WTC11 (cell line): ENCODE results near the gene RUSC2. TPM values are rescaled to one million over a fixed set of nuclear protein-coding genes. Genes with fewer than 3 reads are reported as not detected.

Experiments
- ATAC-seq: fragments of 200-7000 bp; cut with Tn5 transposase; 2 replicates; pipeline ENCODE4 v1.10.0; 2021; ENCODE audit warnings: mild to moderate bottlenecking, moderate library complexity
- CTCF ChIA-PET: fragments of 300-600 bp; sonication (Branson Sonifier 250); formaldehyde crosslinking; loops from one replicate; lab custom pipeline; 2021; ENCODE audit warnings: antibody characterized with exemption; lab: Charles Lee
- POLR2A ChIA-PET: fragments of 350-600 bp; sonication (Branson Sonifier 250); formaldehyde crosslinking; loops from one replicate; lab custom pipeline; 2021; ENCODE audit warnings: antibody characterized with exemption; lab: Charles Lee
- DNase-seq: peaks from one replicate; pipeline ENCODE4 v3.0.0; 2021; ENCODE audit warnings: low spot score
- H3K27ac Mint-ChIP-seq: 2 replicates; pipeline ENCODE4 v1.8.0; 2021; ENCODE audit warnings: mixed read lengths
- H3K27me3 Mint-ChIP-seq: 2 replicates; pipeline ENCODE4 v1.8.0; 2021; ENCODE audit warnings: low read depth, mild to moderate bottlenecking, moderate library complexity, mixed read lengths
- H3K36me3 Mint-ChIP-seq: 2 replicates; pipeline ENCODE4 v1.8.0; 2021; ENCODE audit warnings: mixed read lengths
- H3K4me1 Mint-ChIP-seq: 2 replicates; pipeline ENCODE4 v1.8.0; 2022; ENCODE audit warnings: mixed read lengths
- H3K4me3 Mint-ChIP-seq: 2 replicates; pipeline ENCODE4 v1.8.0; 2021; ENCODE audit warnings: mild to moderate bottlenecking, moderate library complexity, mixed read lengths
- H3K9me3 Mint-ChIP-seq: 2 replicates; pipeline ENCODE4 v1.8.0; 2021; ENCODE audit warnings: mixed read lengths
- AR ChIP-seq: fragments of 250-450 bp; sonication (Bioruptor Pico); IDR thresholded peaks from 2 replicates; pipeline ENCODE4 v1.9.0; 2021; ENCODE audit warnings: mild to moderate bottlenecking
- ELF4 ChIP-seq: sonication (generic); formaldehyde crosslinking; IDR thresholded peaks from 2 replicates; pipeline ENCODE4 v1.8.1; 2022; ENCODE audit warnings: low read depth, mild to moderate bottlenecking, moderate library complexity, missing genetic modification reagents
- FOXJ3 ChIP-seq: sonication (generic); formaldehyde crosslinking; IDR thresholded peaks from 2 replicates; pipeline ENCODE4 v1.9.0; 2021; ENCODE audit warnings: missing genetic modification reagents, mild to moderate bottlenecking, borderline replicate concordance
- GRHL2 ChIP-seq: fragments of 250-450 bp; sonication (Bioruptor Pico); IDR thresholded peaks from 2 replicates; pipeline ENCODE4 v1.8.0; 2022; ENCODE audit warnings: mild to moderate bottlenecking, moderate library complexity; ENCODE audit not compliant: insufficient replicate concordance, severe bottlenecking
- HMGA2 ChIP-seq: fragments of 250-450 bp; sonication (Bioruptor Pico); IDR thresholded peaks from 2 replicates; pipeline ENCODE4 v1.4.0; 2021; ENCODE audit warnings: mild to moderate bottlenecking, moderate library complexity
- MAX ChIP-seq: sonication (generic); formaldehyde crosslinking; IDR thresholded peaks from 2 replicates; pipeline ENCODE4 v1.8.0; 2022; ENCODE audit warnings: mild to moderate bottlenecking, missing genetic modification reagents
- NFE2L1 ChIP-seq: sonication (generic); formaldehyde crosslinking; IDR thresholded peaks from 2 replicates; pipeline ENCODE4 v1.8.1; 2023; ENCODE audit warnings: missing genetic modification reagents
- RORB ChIP-seq: fragments of 250-450 bp; sonication (Bioruptor Pico); IDR thresholded peaks from 2 replicates; pipeline ENCODE4 v1.9.0; 2021; ENCODE audit warnings: mild to moderate bottlenecking
- TEAD1 ChIP-seq: sonication (generic); formaldehyde crosslinking; IDR thresholded peaks from 2 replicates; pipeline ENCODE4 v1.8.0; 2022; ENCODE audit warnings: mild to moderate bottlenecking, missing genetic modification reagents
- TEAD4 ChIP-seq: sonication (generic); formaldehyde crosslinking; IDR thresholded peaks from 2 replicates; pipeline ENCODE4 v1.8.0; 2022; ENCODE audit warnings: mild to moderate bottlenecking, missing genetic modification reagents
- ZBTB21 ChIP-seq: sonication (generic); formaldehyde crosslinking; IDR thresholded peaks from 2 replicates; pipeline ENCODE4 v1.8.1; 2023; ENCODE audit warnings: mild to moderate bottlenecking, missing genetic modification reagents, borderline replicate concordance
- ZNF263 ChIP-seq: sonication (generic); formaldehyde crosslinking; IDR thresholded peaks from 2 replicates; pipeline ENCODE4 v1.8.1; 2022; ENCODE audit warnings: low read depth, mild to moderate bottlenecking, moderate library complexity, missing genetic modification reagents
- ZNF317 ChIP-seq: sonication (generic); formaldehyde crosslinking; IDR thresholded peaks from 2 replicates; pipeline ENCODE4 v1.8.1; 2023; ENCODE audit warnings: low read depth, mild to moderate bottlenecking, moderate library complexity, missing genetic modification reagents, borderline replicate concordance
- ZNF396 ChIP-seq: fragments of 250-450 bp; sonication (Bioruptor Pico); IDR thresholded peaks from 2 replicates; pipeline ENCODE4 v1.8.0; 2021; ENCODE audit warnings: mild to moderate bottlenecking, moderate library complexity, borderline replicate concordance
- ZNF512 ChIP-seq: sonication (generic); formaldehyde crosslinking; IDR thresholded peaks from 2 replicates; pipeline ENCODE4 v1.8.1; 2022; ENCODE audit warnings: missing genetic modification reagents, borderline replicate concordance
- total RNA-seq: library from RNA; stranded (reverse); gene quantifications from 3 replicates; pipeline ENCODE4 v1.2.3, GENCODE V29; 2021
- TF ChIP-seq, protein P1 (sequence below): sonication (generic); formaldehyde crosslinking; IDR thresholded peaks from 2 replicates; pipeline ENCODE4 v1.8.0; 2022; ENCODE audit warnings: mild to moderate bottlenecking, missing genetic modification reagents
- TF ChIP-seq, protein P2 (sequence below): sonication (generic); formaldehyde crosslinking; IDR thresholded peaks from 2 replicates; pipeline ENCODE4 v1.8.1; 2022; ENCODE audit warnings: mild to moderate bottlenecking, missing genetic modification reagents, moderate library complexity, borderline replicate concordance
- TF ChIP-seq, protein P3 (sequence below): fragments of 200-600 bp; IDR thresholded peaks from 2 replicates; pipeline ENCODE4 v1.8.0; 2022; ENCODE audit warnings: antibody characterized with exemption
- TF ChIP-seq, protein P4 (sequence below): sonication (generic); formaldehyde crosslinking; conservative IDR thresholded peaks from 2 replicates; pipeline ENCODE4 v1.8.1; 2023; ENCODE audit warnings: mild to moderate bottlenecking, low read depth, missing genetic modification reagents, moderate library complexity
- TF ChIP-seq, protein P5 (sequence below): sonication (generic); formaldehyde crosslinking; IDR thresholded peaks from 2 replicates; pipeline ENCODE4 v1.8.0; 2022; ENCODE audit warnings: missing genetic modification reagents

The RUSC2 gene
- total RNA-seq, 1 experiment from 2014 or later: 9.4 TPM

GRCh38 chr9:35511453-35511852 is 21.5 kb downstream of the RUSC2 start:
- TF ChIP-seq AR (CRISPR knock-in tag): no peak
- no peak for TF ChIP-seq ZBTB21 (CRISPR knock-in tag)
- TF ChIP-seq, protein P1, sequence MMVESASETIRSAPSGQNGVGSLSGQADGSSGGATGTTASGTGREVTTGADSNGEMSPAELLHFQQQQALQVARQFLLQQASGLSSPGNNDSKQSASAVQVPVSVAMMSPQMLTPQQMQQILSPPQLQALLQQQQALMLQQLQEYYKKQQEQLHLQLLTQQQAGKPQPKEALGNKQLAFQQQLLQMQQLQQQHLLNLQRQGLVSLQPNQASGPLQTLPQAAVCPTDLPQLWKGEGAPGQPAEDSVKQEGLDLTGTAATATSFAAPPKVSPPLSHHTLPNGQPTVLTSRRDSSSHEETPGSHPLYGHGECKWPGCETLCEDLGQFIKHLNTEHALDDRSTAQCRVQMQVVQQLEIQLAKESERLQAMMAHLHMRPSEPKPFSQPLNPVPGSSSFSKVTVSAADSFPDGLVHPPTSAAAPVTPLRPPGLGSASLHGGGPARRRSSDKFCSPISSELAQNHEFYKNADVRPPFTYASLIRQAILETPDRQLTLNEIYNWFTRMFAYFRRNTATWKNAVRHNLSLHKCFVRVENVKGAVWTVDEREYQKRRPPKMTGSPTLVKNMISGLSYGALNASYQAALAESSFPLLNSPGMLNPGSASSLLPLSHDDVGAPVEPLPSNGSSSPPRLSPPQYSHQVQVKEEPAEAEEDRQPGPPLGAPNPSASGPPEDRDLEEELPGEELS (CRISPR knock-in tag): no peak
- TF ChIP-seq, protein P2, sequence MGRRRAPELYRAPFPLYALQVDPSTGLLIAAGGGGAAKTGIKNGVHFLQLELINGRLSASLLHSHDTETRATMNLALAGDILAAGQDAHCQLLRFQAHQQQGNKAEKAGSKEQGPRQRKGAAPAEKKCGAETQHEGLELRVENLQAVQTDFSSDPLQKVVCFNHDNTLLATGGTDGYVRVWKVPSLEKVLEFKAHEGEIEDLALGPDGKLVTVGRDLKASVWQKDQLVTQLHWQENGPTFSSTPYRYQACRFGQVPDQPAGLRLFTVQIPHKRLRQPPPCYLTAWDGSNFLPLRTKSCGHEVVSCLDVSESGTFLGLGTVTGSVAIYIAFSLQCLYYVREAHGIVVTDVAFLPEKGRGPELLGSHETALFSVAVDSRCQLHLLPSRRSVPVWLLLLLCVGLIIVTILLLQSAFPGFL (CRISPR knock-in tag): no peak
- TF ChIP-seq, protein P3, sequence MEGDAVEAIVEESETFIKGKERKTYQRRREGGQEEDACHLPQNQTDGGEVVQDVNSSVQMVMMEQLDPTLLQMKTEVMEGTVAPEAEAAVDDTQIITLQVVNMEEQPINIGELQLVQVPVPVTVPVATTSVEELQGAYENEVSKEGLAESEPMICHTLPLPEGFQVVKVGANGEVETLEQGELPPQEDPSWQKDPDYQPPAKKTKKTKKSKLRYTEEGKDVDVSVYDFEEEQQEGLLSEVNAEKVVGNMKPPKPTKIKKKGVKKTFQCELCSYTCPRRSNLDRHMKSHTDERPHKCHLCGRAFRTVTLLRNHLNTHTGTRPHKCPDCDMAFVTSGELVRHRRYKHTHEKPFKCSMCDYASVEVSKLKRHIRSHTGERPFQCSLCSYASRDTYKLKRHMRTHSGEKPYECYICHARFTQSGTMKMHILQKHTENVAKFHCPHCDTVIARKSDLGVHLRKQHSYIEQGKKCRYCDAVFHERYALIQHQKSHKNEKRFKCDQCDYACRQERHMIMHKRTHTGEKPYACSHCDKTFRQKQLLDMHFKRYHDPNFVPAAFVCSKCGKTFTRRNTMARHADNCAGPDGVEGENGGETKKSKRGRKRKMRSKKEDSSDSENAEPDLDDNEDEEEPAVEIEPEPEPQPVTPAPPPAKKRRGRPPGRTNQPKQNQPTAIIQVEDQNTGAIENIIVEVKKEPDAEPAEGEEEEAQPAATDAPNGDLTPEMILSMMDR: no peak
- TF ChIP-seq HMGA2 (CRISPR knock-in tag): no peak
- TF ChIP-seq RORB (CRISPR knock-in tag): no peak
- TF ChIP-seq, protein P4, sequence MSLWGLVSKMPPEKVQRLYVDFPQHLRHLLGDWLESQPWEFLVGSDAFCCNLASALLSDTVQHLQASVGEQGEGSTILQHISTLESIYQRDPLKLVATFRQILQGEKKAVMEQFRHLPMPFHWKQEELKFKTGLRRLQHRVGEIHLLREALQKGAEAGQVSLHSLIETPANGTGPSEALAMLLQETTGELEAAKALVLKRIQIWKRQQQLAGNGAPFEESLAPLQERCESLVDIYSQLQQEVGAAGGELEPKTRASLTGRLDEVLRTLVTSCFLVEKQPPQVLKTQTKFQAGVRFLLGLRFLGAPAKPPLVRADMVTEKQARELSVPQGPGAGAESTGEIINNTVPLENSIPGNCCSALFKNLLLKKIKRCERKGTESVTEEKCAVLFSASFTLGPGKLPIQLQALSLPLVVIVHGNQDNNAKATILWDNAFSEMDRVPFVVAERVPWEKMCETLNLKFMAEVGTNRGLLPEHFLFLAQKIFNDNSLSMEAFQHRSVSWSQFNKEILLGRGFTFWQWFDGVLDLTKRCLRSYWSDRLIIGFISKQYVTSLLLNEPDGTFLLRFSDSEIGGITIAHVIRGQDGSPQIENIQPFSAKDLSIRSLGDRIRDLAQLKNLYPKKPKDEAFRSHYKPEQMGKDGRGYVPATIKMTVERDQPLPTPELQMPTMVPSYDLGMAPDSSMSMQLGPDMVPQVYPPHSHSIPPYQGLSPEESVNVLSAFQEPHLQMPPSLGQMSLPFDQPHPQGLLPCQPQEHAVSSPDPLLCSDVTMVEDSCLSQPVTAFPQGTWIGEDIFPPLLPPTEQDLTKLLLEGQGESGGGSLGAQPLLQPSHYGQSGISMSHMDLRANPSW (CRISPR knock-in tag): no peak
- no peak for TF ChIP-seq TEAD1 (CRISPR knock-in tag)
- no peak for TF ChIP-seq GRHL2 (CRISPR knock-in tag)
- no peak for TF ChIP-seq ZNF317 (CRISPR knock-in tag)
- no peak for TF ChIP-seq ZNF396
- no peak for TF ChIP-seq MAX (CRISPR knock-in tag)
- no peak for TF ChIP-seq ZNF512 (CRISPR knock-in tag)
- no peak for TF ChIP-seq NFE2L1 (CRISPR knock-in tag)
- no peak for TF ChIP-seq ELF4 (CRISPR knock-in tag)
- TF ChIP-seq TEAD4 (CRISPR knock-in tag): no peak
- no peak for TF ChIP-seq FOXJ3 (CRISPR knock-in tag)
- TF ChIP-seq, protein P5, sequence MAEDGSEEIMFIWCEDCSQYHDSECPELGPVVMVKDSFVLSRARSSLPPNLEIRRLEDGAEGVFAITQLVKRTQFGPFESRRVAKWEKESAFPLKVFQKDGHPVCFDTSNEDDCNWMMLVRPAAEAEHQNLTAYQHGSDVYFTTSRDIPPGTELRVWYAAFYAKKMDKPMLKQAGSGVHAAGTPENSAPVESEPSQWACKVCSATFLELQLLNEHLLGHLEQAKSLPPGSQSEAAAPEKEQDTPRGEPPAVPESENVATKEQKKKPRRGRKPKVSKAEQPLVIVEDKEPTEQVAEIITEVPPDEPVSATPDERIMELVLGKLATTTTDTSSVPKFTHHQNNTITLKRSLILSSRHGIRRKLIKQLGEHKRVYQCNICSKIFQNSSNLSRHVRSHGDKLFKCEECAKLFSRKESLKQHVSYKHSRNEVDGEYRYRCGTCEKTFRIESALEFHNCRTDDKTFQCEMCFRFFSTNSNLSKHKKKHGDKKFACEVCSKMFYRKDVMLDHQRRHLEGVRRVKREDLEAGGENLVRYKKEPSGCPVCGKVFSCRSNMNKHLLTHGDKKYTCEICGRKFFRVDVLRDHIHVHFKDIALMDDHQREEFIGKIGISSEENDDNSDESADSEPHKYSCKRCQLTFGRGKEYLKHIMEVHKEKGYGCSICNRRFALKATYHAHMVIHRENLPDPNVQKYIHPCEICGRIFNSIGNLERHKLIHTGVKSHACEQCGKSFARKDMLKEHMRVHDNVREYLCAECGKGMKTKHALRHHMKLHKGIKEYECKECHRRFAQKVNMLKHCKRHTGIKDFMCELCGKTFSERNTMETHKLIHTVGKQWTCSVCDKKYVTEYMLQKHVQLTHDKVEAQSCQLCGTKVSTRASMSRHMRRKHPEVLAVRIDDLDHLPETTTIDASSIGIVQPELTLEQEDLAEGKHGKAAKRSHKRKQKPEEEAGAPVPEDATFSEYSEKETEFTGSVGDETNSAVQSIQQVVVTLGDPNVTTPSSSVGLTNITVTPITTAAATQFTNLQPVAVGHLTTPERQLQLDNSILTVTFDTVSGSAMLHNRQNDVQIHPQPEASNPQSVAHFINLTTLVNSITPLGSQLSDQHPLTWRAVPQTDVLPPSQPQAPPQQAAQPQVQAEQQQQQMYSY (CRISPR knock-in tag): no peak
- no peak for TF ChIP-seq ZNF263 (CRISPR knock-in tag)
- Mint-ChIP-seq H3K4me3 (no peak overlapping the region), H3K9me3 (no peaks in the 10 kb centered on the region), H3K27ac (no peak overlapping the region), H3K4me1 (peaks cover 7% of the 10 kb centered on the region), H3K36me3 (no peaks in the 10 kb centered on the region), H3K27me3 (no peaks in the 10 kb centered on the region)
- ChIA-PET CTCF (interaction anchor here (0.6 to 1.1 kb wide), 2 partner anchors 11 to 106 kb away, joined by 4 read pairs; no protein-coding TSS in a partner anchor), POLR2A (no interaction called here)
- ATAC-seq (no peak), DNase-seq (no peak)
